GM23338 (cell line): ENCODE data around the gene CYP19A1. TPM values are rescaled to one million over a fixed set of nuclear protein-coding genes. Genes with fewer than 3 reads are reported as not detected.

Experiments used
- ATAC-seq: fragments of 200-7000 bp; cut with Tn5 transposase; 3 replicates; pipeline ENCODE4 v1.9.1; 2020
- DNase-seq: peaks from one replicate; pipeline ENCODE4 v3.0.0-alpha.2; 2015; ENCODE audit warnings: low spot score
- H2AFZ ChIP-seq: fragments of 200-600 bp; sonication (generic); 2 replicates; pipeline ENCODE4 v1.8.0; 2016; ENCODE audit warnings: antibody characterized with exemption, mild to moderate bottlenecking, moderate library complexity
- H3F3A ChIP-seq: fragments of 200-600 bp; sonication (generic); replicated peaks from 2 replicates; pipeline ENCODE4 v1.8.0; 2017; ENCODE audit warnings: antibody characterized with exemption, mixed run types, low read depth
- H3K27ac ChIP-seq: fragments of 200-600 bp; sonication (generic); 2 replicates; pipeline ENCODE4 v1.6.1; 2016; ENCODE audit warnings: low read depth
- H3K27me3 ChIP-seq: fragments of 200-600 bp; sonication (generic); 2 replicates; pipeline ENCODE4 v1.8.0; 2016; ENCODE audit warnings: mild to moderate bottlenecking, mixed run types, moderate library complexity; ENCODE audit not compliant: insufficient read depth
- H3K36me3 ChIP-seq: fragments of 200-600 bp; sonication (generic); 2 replicates; pipeline ENCODE4 v1.8.0; 2016; ENCODE audit warnings: mild to moderate bottlenecking; ENCODE audit not compliant: insufficient read depth
- H3K4me1 ChIP-seq: fragments of 200-600 bp; sonication (generic); 2 replicates; pipeline ENCODE4 v1.8.0; 2016; ENCODE audit warnings: mild to moderate bottlenecking, moderate library complexity; ENCODE audit not compliant: insufficient read depth
- H3K4me2 ChIP-seq: fragments of 200-600 bp; sonication (generic); 2 replicates; pipeline ENCODE4 v1.7.1; 2017; ENCODE audit warnings: mixed run types
- H3K4me3 ChIP-seq: fragments of 200-600 bp; sonication (generic); 2 replicates; pipeline ENCODE4 v1.6.1; 2016; ENCODE audit warnings: mixed run types
- H3K79me2 ChIP-seq: fragments of 200-600 bp; sonication (generic); replicated peaks from 2 replicates; pipeline ENCODE4 v1.8.0; 2017; ENCODE audit warnings: mild to moderate bottlenecking; ENCODE audit not compliant: insufficient read depth
- H3K9me2 ChIP-seq: fragments of 200-600 bp; sonication (generic); 2 replicates; pipeline ENCODE4 v1.8.0; 2017; ENCODE audit not compliant: insufficient read depth
- H4K20me1 ChIP-seq: fragments of 200-600 bp; sonication (generic); replicated peaks from 2 replicates; pipeline ENCODE4 v1.8.0; 2017; ENCODE audit warnings: mild to moderate bottlenecking; ENCODE audit not compliant: insufficient read depth
- H3K27ac Mint-ChIP-seq: 2 replicates; pipeline ENCODE4 v1.8.0; 2020; ENCODE audit warnings: inconsistent platforms, mild to moderate bottlenecking, moderate library complexity, mixed read lengths
- H3K27me3 Mint-ChIP-seq: 3 replicates; pipeline ENCODE4 v1.8.0; 2022; ENCODE audit warnings: low read depth, mild to moderate bottlenecking, moderate library complexity, mixed read lengths, inconsistent platforms; ENCODE audit not compliant: insufficient read depth, poor library complexity
- H3K36me3 Mint-ChIP-seq: 3 replicates; pipeline ENCODE4 v1.8.0; 2021; ENCODE audit warnings: low read depth, mild to moderate bottlenecking, inconsistent platforms, moderate library complexity, mixed read lengths
- H3K4me1 Mint-ChIP-seq: 3 replicates; pipeline ENCODE4 v1.8.0; 2020; ENCODE audit warnings: mild to moderate bottlenecking, inconsistent platforms, mixed read lengths
- H3K4me3 Mint-ChIP-seq: 3 replicates; pipeline ENCODE4 v1.8.0; 2021; ENCODE audit warnings: moderate library complexity, mild to moderate bottlenecking, inconsistent platforms, mixed read lengths
- H3K9me3 Mint-ChIP-seq: 3 replicates; pipeline ENCODE4 v1.8.0; 2020; ENCODE audit warnings: moderate library complexity, mild to moderate bottlenecking, inconsistent platforms, mixed read lengths
- CTCF ChIP-seq, 2 experiments: fragments of 200-600 bp in 1 of 2; sonication (generic) in 1 of 2; conservative IDR thresholded peaks; 2 replicates each; pipeline versions ENCODE4 v1.5.1 to v1.6.1; 2016 to 2017; ENCODE audit warnings: antibody characterized with exemption in 2 of 2, low read depth in 2 of 2, mild to moderate bottlenecking in 2 of 2, moderate library complexity in 1 of 2
- ETS1 ChIP-seq: IDR thresholded peaks from 2 replicates; pipeline ENCODE4 v1.6.1; 2016; ENCODE audit warnings: antibody characterized with exemption
- EZH2 ChIP-seq: fragments of 200-600 bp; sonication (generic); IDR thresholded peaks from one replicate; pipeline ENCODE4 v1.8.0; 2017; ENCODE audit warnings: antibody characterized with exemption, mild to moderate bottlenecking, low read depth; ENCODE audit not compliant: unreplicated experiment
- JUNB ChIP-seq: IDR thresholded peaks from one replicate; pipeline ENCODE4 v1.6.1; 2016; ENCODE audit warnings: antibody characterized with exemption; ENCODE audit not compliant: unreplicated experiment
- REST ChIP-seq: IDR thresholded peaks from one replicate; pipeline ENCODE4 v1.6.1; 2018; ENCODE audit warnings: antibody characterized with exemption; ENCODE audit not compliant: unreplicated experiment
- STAT1 ChIP-seq: IDR thresholded peaks from one replicate; pipeline ENCODE4 v1.6.1; 2016; ENCODE audit warnings: antibody characterized with exemption; ENCODE audit not compliant: unreplicated experiment
- ZNF331 ChIP-seq: fragments of 250-450 bp; sonication (Bioruptor Pico); IDR thresholded peaks from 2 replicates; pipeline ENCODE4 v1.5.0; 2020; ENCODE audit warnings: low read depth, mild to moderate bottlenecking, moderate library complexity
- ZNF462 ChIP-seq: fragments of 250-450 bp; sonication (Bioruptor Pico); IDR thresholded peaks from 2 replicates; pipeline ENCODE4 v1.5.0; 2020; ENCODE audit warnings: mild to moderate bottlenecking, moderate library complexity
- polyA plus RNA-seq: library from polyadenylated mRNA; unstranded; fragments of >200 nt; fragmentation: Nextera tagmentation; extraction: Ambion mirVana; gene quantifications from 2 replicates; pipeline ENCODE4 v1.2.1, GENCODE V29; 2016
- total RNA-seq: library from RNA; depleted of rRNA; stranded (reverse); fragments of >200 nt; shearing (Covaris generic); gene quantifications from 2 replicates; pipeline ENCODE4 v1.2.3, GENCODE V29; 2014

The CYP19A1 gene
- total and polyA plus RNA-seq, 2 experiments from 2014 or later: 0.42 TPM; not detected in 1

- TF ChIP-seq ZNF462 (CRISPR knock-in tag) (no peak), EZH2 (no peak), STAT1 (no peak)
These were observed 7.3 kb downstream of the CYP19A1 start (continued) for GRCh38 chr15:51331141-51331540.

GRCh38 chr15:51328926-51329325 lies 9.5 kb downstream of the CYP19A1 start:
- H3K4me3 Mint-ChIP-seq: no peak overlapping the region
- no peaks in the 10 kb centered on the region for H3K9me3 Mint-ChIP-seq
- Histone ChIP-seq H3F3A (no peaks in the 10 kb centered on the region), H3K27me3 (no peaks in the 10 kb centered on the region), H3K4me3 (no peak overlapping the region), H4K20me1 (no peaks in the 10 kb centered on the region), H3K27ac (no peak overlapping the region), H3K36me3 (no peaks in the 10 kb centered on the region), H2AFZ (no peak overlapping the region), H3K9me2 (peaks cover 4% of the 10 kb centered on the region), H3K79me2 (no peaks in the 10 kb centered on the region), H3K4me2 (no peak overlapping the region), H3K4me1 (no peaks in the 10 kb centered on the region)
- DNase-seq: no peak
- no peak for ATAC-seq
- H3K27ac Mint-ChIP-seq: no peak overlapping the region
- H3K4me1 Mint-ChIP-seq: no peaks in the 10 kb centered on the region
- peaks cover 3% of the 10 kb centered on the region for H3K27me3 Mint-ChIP-seq
- no peaks in the 10 kb centered on the region for H3K36me3 Mint-ChIP-seq
- no peak for TF ChIP-seq ZNF331
- no peak for TF ChIP-seq REST
- no peak for TF ChIP-seq CTCF (conservative IDR thresholded peaks at IDR 0.05; ENCODE audit: low read depth in 2 of 2)
- no peak for TF ChIP-seq JUNB
- TF ChIP-seq ETS1: no peak
